GM12875 (cell line): ENCODE measurements around the gene COTL1.

Experiments used
- H3K4me3 ChIP-seq: one replicate; pipeline ENCODE4 v1.5.1; 2011; ENCODE audit warnings: low read depth, low read length, control low read depth
- CTCF ChIP-seq: IDR thresholded peaks from 2 replicates; pipeline ENCODE4 v1.5.1; 2011; ENCODE audit warnings: low read depth, mild to moderate bottlenecking, control low read depth, inconsistent platforms, low read length, moderate library complexity, borderline replicate concordance; ENCODE audit not compliant: insufficient read depth

COTL1 gene

GRCh38 chr16:84596161-84596560 is 21.7 kb downstream of the COTL1 start:
- H3K4me3 ChIP-seq = no peak overlapping the region
- no peak for TF ChIP-seq CTCF

GRCh38 chr16:84595052-84595481 is 22.8 kb downstream of the COTL1 start:
- peak overlapping the region; percentile 46 for H3K4me3 ChIP-seq

GRCh38 chr16:84594725-84595038 is 23.2 kb downstream of the COTL1 start:
- H3K4me3 ChIP-seq = peak overlapping the region; percentile 46
- no peak for TF ChIP-seq CTCF

More at GRCh38 chr16:84595052-84595481, 22.8 kb downstream of the COTL1 start:
- TF ChIP-seq CTCF = no peak

- TF ChIP-seq CTCF = no peak
- H3K4me3 ChIP-seq = peak overlapping the region; percentile 46
Observed at GRCh38 chr16:84593825-84594724, 23.8 kb downstream of the COTL1 start.

- no peak for TF ChIP-seq CTCF
- no peak overlapping the region for H3K4me3 ChIP-seq
Observed at GRCh38 chr16:84592718-84593117, 25.2 kb downstream of the COTL1 start.

GRCh38 chr16:84589975-84590719 is 27.7 kb downstream of the COTL1 start:
- H3K4me3 ChIP-seq = no peak overlapping the region
- TF ChIP-seq CTCF = no peak

GRCh38 chr16:84588991-84589390 is 28.9 kb downstream of the COTL1 start:
- TF ChIP-seq CTCF = no peak
- H3K4me3 ChIP-seq = no peak overlapping the region
